Fibroblast of pulmonary artery (primary cell): ENCODE results near the gene AGO1.
A peak's percentile ranks its signal among the peaks of the same experiment; 100 is the strongest.

ENCODE experiments used
- DNase-seq: peaks from one replicate; pipeline ENCODE4 v3.0.0-alpha.2; 2010; ENCODE audit warnings: low read depth
- H3K4me3 ChIP-seq: replicated peaks from 2 replicates; pipeline ENCODE4 v1.5.1; 2011; ENCODE audit warnings: low read depth, mild to moderate bottlenecking, control low read depth, low read length, moderate library complexity
- CTCF ChIP-seq: IDR thresholded peaks from 2 replicates; pipeline ENCODE4 v1.5.1; 2011; ENCODE audit warnings: mild to moderate bottlenecking, control low read depth, low read length, inconsistent platforms; ENCODE audit errors: missing control alignments

The AGO1 gene

GRCh38 chr1:35882586-35882944 is 444 bp upstream of the AGO1 start:
- no peak for DNase-seq
- H3K4me3 ChIP-seq = peak overlapping the region; percentile 27
- TF ChIP-seq CTCF = no peak

GRCh38 chr1:35883635-35884101 is 659 bp downstream of the AGO1 start:
- TF ChIP-seq CTCF = no peak
- H3K4me3 ChIP-seq = peak overlapping the region; percentile 100
- no peak for DNase-seq

GRCh38 chr1:35884934-35885333 is 1.9 kb downstream of the AGO1 start:
- TF ChIP-seq CTCF = no peak
- DNase-seq = no peak
- no peak overlapping the region for H3K4me3 ChIP-seq

GRCh38 chr1:35885961-35886558 is 3.1 kb downstream of the AGO1 start:
- no peak for DNase-seq
- H3K4me3 ChIP-seq = no peak overlapping the region
- TF ChIP-seq CTCF = no peak

GRCh38 chr1:35886577-35887431 is 3.8 kb downstream of the AGO1 start:
- DNase-seq = no peak
- H3K4me3 ChIP-seq = no peak overlapping the region
- TF ChIP-seq CTCF = no peak

- no peak overlapping the region for H3K4me3 ChIP-seq
- DNase-seq = no peak
- TF ChIP-seq CTCF = no peak
These were observed 4.5 kb downstream of the AGO1 start for GRCh38 chr1:35887508-35887907.
